CD4-positive, alpha-beta T cell (primary cell): ENCODE data around the gene COL23A1. TPM values are rescaled to one million over a fixed set of nuclear protein-coding genes. Genes with fewer than 3 reads are reported as not detected.

Source experiments
- ATAC-seq: fragments of 200-7000 bp; cut with Tn5 transposase; one replicate; pipeline ENCODE4 v1.10.0; 2022; ENCODE audit warnings: mild to moderate bottlenecking; ENCODE audit not compliant: poor library complexity
- CTCF ChIA-PET: fragments of 350-600 bp; sonication (Branson Sonifier 250); formaldehyde crosslinking; loops from one replicate; lab custom pipeline; 2021; ENCODE audit warnings: antibody characterized with exemption, inconsistent platforms; lab: Charles Lee
- POLR2A ChIA-PET: fragments of 350-600 bp; sonication (Branson Sonifier 250); formaldehyde crosslinking; loops from one replicate; lab custom pipeline; 2021; ENCODE audit warnings: antibody characterized with exemption, inconsistent platforms; lab: Charles Lee
- DNase-seq, 14 experiments: peaks; one replicate each; pipeline ENCODE4 v3.0.0-alpha.2; 2013 to 2020; ENCODE audit warnings: mixed read lengths in 2 of 14
- H3K27ac ChIP-seq, 2 donors: one replicate each; pipeline versions ENCODE4 v1.5.1 to v1.7.0; 2013; ENCODE audit warnings: low read length in 2 of 2, low read depth in 1 of 2, mild to moderate bottlenecking in 1 of 2
- H3K27me3 ChIP-seq, 2 experiments: 1 replicate in 1 of 2; 2 replicates in 1 of 2; pipeline versions ENCODE4 v1.6.1 to v1.7.0; 2013; ENCODE audit warnings: low read length in 2 of 2, control low read depth in 1 of 2, mild to moderate bottlenecking in 1 of 2, moderate library complexity in 1 of 2; ENCODE audit not compliant: insufficient read depth in 2 of 2, control insufficient read depth in 1 of 2
- H3K36me3 ChIP-seq: one replicate; pipeline ENCODE4 v1.6.1; 2013; ENCODE audit warnings: low read length, control low read depth; ENCODE audit not compliant: insufficient read depth
- H3K4me1 ChIP-seq: one replicate; pipeline ENCODE4 v1.6.1; 2013; ENCODE audit warnings: low read length, control low read depth; ENCODE audit not compliant: insufficient read depth
- H3K4me3 ChIP-seq: one replicate; pipeline ENCODE4 v1.5.1; 2013; ENCODE audit warnings: mild to moderate bottlenecking, low read length, moderate library complexity
- H3K9me3 ChIP-seq, 2 experiments: 1 replicate in 1 of 2; 2 replicates in 1 of 2; pipeline versions ENCODE4 v1.6.1 to v1.7.0; 2013; ENCODE audit warnings: low read length in 2 of 2, mild to moderate bottlenecking in 2 of 2, control low read depth in 1 of 2, moderate library complexity in 1 of 2; ENCODE audit not compliant: control insufficient read depth in 1 of 2, insufficient read depth in 1 of 2
- H3K27ac Mint-ChIP-seq: one replicate; pipeline ENCODE4 v1.8.0; 2020; ENCODE audit warnings: mixed read lengths
- H3K27me3 Mint-ChIP-seq: one replicate; pipeline ENCODE4 v1.8.0; 2021; ENCODE audit warnings: mixed read lengths
- H3K36me3 Mint-ChIP-seq: one replicate; pipeline ENCODE4 v1.8.0; 2021; ENCODE audit warnings: low read depth, mixed read lengths
- H3K4me1 Mint-ChIP-seq: one replicate; pipeline ENCODE4 v1.8.0; 2021; ENCODE audit warnings: low read depth, mixed read lengths
- H3K4me3 Mint-ChIP-seq: one replicate; pipeline ENCODE4 v1.8.0; 2020; ENCODE audit warnings: mild to moderate bottlenecking, mixed read lengths
- H3K9me3 Mint-ChIP-seq: one replicate; pipeline ENCODE4 v1.8.0; 2020; ENCODE audit warnings: mixed read lengths
- CTCF ChIP-seq: fragments of 200-600 bp; IDR thresholded peaks from one replicate; pipeline ENCODE4 v1.8.0; 2022; ENCODE audit warnings: antibody characterized with exemption, mild to moderate bottlenecking
- intact Hi-C, 2 experiments: fragments of 100-400 bp; cut with DNase I in 1 of 2; cut with micrococcal nuclease in 1 of 2; formaldehyde crosslinking; loops; one replicate each; pipeline versions ENCODE4 v1.15.1 to v1.9.0; 2023 to 2025; cut with DNase I, micrococcal nuclease
- total RNA-seq, 174 experiments: library from RNA in 2 of 174; stranded (reverse) in 2 of 174; gene quantifications; one replicate each; pipeline ENCODE4 v1.2.3 and lab custom pipeline; 2021 to 2026

The COL23A1 gene
- total RNA-seq, 2 experiments from 2014 or later = not detected

GRCh38 chr5:178420354-178420781 lies 169.8 kb downstream of the COL23A1 start:
- H3K4me3 ChIP-seq = no peak overlapping the region
- CTCF ChIA-PET = no interaction called here
- Mint-ChIP-seq H3K27ac (no peak overlapping the region), H3K9me3 (no peaks in the 10 kb centered on the region), H3K36me3 (no peaks in the 10 kb centered on the region), H3K4me3 (no peak overlapping the region), H3K27me3 (peaks cover 4% of the 10 kb centered on the region), H3K4me1 (no peaks in the 10 kb centered on the region)
- DNase-seq (no peak), ATAC-seq (no peak)
- H3K36me3 ChIP-seq = no peaks in the 10 kb centered on the region
- no peaks in the 10 kb centered on the region for H3K4me1 ChIP-seq
- no peaks in the 10 kb centered on the region for H3K9me3 ChIP-seq
- H3K27ac ChIP-seq = no peak overlapping the region
- TF ChIP-seq CTCF = no peak
- peaks cover 0 to 5% of the 10 kb centered on the region in 2 experiments for H3K27me3 ChIP-seq
- intact Hi-C loops = no loop called here
- POLR2A ChIA-PET = no interaction called here

DNA sequence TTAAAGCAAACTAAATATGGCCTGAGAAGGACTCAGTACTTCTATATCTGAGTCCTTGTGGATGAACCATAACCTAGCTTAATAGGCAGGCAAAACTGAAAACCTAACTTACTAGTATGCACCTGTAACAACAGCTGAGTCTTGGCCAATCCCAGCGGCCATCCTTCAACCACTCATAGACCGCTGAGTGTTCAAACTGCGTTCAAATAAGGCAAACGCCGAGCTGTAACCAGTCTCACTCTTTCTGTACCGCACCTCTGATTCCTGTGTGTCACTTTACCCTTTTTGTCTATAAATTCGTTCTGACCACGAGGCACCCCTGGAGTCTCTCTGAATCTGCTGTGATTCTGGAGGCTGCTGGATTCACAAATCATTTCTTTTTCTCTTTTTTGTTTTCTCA lies 170.5 kb downstream of the COL23A1 start:
- no peak for DNase-seq
- POLR2A ChIA-PET = no interaction called here

DNA sequence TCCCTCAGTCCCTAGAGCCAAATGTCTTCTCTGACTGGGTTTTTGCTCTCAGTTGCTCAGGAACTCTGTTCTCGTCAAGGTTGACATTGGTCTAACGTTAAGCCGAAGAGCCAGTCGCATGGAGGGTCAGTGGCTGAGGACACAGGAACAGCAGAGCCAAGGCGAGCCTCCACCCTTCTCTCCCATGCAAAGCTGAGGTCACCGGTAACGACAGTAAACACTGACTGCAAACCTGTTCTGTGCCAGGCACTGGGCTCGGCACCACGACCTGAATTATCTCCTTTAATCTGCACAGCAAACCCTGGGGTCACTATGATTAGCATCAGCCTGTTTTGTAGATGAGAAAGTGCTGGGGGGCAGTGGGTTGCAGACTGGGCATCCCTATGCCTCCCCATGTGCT lies 171.0 kb downstream of the COL23A1 start:
- no peak for TF ChIP-seq CTCF
- Mint-ChIP-seq H3K27me3 (peaks cover 4% of the 10 kb centered on the region), H3K36me3 (no peaks in the 10 kb centered on the region), H3K4me3 (no peak overlapping the region), H3K27ac (no peak overlapping the region), H3K9me3 (no peaks in the 10 kb centered on the region), H3K4me1 (no peaks in the 10 kb centered on the region)
- no peak for DNase-seq
- POLR2A ChIA-PET = no interaction called here
- Histone ChIP-seq H3K27me3 (peaks cover 0 to 5% of the 10 kb centered on the region in 2 experiments), H3K9me3 (no peaks in the 10 kb centered on the region), H3K4me3 (no peak overlapping the region), H3K27ac (no peak overlapping the region), H3K4me1 (no peaks in the 10 kb centered on the region), H3K36me3 (no peaks in the 10 kb centered on the region)
- intact Hi-C loops = no loop called here
- CTCF ChIA-PET = no interaction called here
- no peak for ATAC-seq

More for the DNA sequence above, 170.5 kb downstream of the COL23A1 start:
- no peaks in the 10 kb centered on the region for H3K9me3 Mint-ChIP-seq
- H3K4me1 ChIP-seq = no peaks in the 10 kb centered on the region
- ATAC-seq = no peak
- no peak overlapping the region for H3K4me3 ChIP-seq
- no peaks in the 10 kb centered on the region for H3K9me3 ChIP-seq
- no peaks in the 10 kb centered on the region for H3K4me1 Mint-ChIP-seq
- H3K36me3 Mint-ChIP-seq = no peaks in the 10 kb centered on the region
- no peak overlapping the region for H3K27ac ChIP-seq
- H3K27ac Mint-ChIP-seq = no peak overlapping the region
- H3K27me3 ChIP-seq = peaks cover 0 to 5% of the 10 kb centered on the region in 2 experiments
- H3K4me3 Mint-ChIP-seq = no peak overlapping the region
- TF ChIP-seq CTCF = no peak
- peaks cover 4% of the 10 kb centered on the region for H3K27me3 Mint-ChIP-seq
- intact Hi-C loops = no loop called here
- H3K36me3 ChIP-seq = no peaks in the 10 kb centered on the region
- CTCF ChIA-PET = no interaction called here
